ELR (cell line): ENCODE results near the gene LRRTM3.

ENCODE experiments used
- DNase-seq: peaks from one replicate; pipeline ENCODE4 v3.0.0-alpha.2; 2015; ENCODE audit warnings: low read depth

LRRTM3 gene

DNA sequence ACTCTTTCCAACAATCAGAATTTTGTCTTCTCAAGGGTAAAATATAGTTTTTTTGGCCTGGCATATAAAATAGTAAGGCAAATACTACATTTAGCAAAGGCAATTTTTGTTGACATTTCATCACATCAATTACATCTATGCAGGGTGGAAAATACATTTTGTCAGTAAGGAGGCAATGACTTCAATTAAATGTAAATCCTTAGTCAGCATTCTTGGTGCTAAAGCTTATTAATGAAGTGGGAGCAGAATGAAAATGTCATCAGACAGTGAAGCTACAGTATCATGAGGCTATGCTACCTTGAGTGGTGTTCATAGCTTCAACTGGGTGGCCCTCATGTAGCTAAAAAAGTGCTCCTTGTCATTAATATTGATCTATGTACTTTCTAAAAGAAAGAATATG lies 8.9 kb downstream of the LRRTM3 start:
- no peak for DNase-seq

DNA sequence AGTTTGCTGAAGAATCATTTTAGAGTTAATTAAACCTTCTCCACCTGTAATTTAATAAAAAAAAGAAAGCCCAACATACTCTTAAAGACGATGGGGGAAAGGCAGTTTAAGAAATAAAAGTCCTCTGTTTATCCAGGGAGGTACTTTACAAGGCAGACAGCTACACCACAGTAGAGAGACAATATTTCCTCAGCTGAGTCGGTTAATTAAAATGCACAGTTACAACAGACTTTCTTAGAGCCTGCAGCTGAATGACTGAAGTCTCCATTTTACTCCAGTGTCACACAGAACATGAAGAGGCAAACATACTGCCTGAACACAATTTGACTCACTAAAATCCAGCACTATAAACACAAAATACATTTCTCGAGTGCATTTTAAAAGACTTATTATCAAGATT lies 15.1 kb downstream of the LRRTM3 start:
- no peak for DNase-seq

DNA sequence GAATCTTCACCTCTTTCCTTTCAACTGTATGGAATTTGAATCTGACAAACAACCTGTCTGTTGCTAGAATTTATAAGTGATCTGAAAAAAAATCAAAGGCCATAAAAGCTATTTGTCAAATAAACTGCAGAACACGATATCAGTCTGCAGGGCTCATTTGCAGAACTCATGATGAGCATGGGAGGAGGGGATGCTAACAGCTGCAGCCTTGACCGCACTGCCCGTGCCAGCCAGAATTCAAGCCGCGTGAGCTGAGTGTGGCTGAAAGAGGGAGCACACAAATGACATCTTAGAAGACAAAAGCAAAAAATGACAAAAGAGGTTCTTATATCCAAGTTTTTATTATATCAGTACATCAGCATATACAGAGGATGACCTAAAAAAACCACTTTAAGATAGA lies 15.7 kb downstream of the LRRTM3 start:
- DNase-seq: no peak

DNA sequence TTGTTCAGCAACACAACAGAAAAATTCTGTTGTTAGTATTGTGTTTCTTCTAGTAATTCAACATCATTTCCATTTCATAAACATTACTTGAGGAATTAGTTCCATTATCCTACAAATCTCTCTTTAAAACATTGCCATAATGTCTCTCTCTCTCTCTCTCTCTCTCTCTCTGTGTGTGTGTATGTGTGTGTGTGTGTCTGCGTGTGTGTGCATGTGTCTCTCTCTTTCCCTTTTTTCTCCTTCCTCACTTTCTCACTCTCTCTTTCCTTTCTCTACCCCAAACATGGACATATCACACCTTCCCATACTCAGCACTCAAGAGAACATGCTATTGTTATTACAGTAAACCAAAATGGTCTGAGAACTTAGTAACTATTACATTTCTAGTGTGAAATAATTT lies 16.6 kb downstream of the LRRTM3 start:
- DNase-seq: no peak

DNA sequence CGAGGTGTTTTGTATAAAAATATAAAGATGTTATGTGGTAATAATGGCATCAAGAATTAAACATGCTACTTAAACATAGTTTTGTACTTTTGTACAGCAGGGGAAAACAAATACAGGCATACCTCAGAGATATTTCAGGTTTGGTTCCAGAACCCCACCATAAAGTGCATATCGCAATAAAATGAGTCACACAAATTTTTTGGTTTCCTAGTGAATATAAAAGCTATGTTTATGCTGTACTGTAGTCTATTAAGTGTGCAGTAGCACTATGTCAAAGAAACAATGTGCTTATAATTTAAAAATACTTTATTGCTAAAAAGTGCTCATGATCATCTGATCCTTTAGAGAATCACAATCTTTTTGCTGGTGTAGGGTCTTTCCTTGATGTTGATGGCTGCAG lies 17.8 kb downstream of the LRRTM3 start:
- DNase-seq: no peak

DNA sequence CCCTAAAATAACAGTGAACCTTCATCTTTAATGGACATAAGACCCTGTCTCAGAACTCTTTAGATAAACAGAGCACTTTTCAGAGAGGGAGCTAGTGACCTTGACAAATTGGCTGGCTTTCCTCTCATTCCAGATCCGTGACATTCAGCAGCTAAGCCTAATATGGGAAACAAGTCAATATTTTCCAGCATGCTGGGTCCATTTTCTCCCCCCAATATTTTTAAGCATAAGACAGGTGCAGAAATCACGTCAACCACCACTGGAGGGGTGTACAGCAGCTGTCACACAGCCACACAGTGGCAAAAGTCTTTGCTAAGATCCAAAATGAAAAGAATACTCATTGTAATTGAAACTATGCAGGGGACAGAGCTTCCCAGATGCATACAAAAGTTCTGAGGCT lies 26.1 kb downstream of the LRRTM3 start:
- no peak for DNase-seq

DNA sequence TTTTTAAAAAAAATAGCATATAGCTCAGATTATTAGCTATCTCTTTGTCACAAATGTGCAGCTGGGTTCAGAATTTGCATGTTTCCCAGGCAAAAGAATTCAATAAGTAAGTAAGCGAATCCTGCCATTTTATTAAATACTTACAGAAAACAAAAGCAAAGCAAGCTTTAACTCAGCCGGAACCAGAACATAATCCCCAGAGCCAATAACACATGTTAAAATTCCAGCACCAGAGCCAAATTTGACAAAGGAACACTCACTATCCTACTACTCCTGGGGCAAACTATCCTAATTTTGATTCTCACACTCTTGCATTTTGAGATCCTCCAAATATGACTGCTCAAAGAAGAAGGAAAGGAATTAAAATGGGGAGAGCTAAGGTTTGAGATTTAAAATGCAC lies 32.6 kb downstream of the LRRTM3 start:
- DNase-seq: no peak

DNA sequence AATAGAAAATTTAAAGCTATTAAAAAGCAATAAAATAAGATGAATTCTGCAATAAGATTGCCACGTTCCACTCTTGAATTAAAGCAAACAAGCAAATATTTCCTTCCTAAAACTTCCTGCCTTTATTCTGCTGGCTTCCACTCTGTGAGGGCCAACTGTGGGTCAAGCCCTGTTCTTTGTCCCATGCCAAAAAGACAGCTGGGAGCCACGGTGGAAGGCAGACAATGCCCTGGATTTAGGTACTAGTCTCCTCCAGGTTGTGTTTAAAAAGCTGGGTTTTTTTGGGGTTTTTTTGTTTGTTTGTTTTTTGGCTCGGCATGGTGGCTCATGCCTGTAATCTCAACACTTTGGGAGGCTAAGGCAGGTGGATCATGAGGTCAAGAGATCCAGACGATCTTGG lies 39.1 kb downstream of the LRRTM3 start:
- DNase-seq: no peak

DNA sequence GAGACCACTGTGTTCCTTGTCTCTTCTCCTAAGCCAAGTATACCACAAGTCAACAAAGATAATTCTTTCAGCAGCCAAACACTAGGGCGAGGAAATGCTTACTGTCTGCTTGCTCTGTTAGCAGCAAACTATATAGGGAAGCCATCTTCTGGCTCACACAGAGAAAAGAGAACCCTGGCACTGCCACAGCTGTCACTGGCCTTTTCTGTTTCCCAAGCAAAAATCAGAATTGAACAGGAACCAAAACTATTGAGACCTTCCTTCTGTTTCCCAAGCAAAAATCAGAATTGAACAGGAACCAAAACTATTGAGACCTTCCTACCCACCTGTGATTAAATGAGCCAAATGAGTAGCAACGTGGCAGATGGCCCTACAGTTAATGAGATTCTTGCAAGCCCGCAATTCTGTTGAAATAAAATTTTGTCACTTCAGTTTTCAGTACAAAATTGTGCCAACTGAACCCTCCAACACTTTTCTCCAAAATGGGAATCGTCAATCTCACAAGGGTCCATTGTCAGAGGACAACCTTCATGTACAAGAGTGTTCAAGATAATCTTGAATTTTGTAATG lies 54.5 kb downstream of the LRRTM3 start:
- DNase-seq: no peak

DNA sequence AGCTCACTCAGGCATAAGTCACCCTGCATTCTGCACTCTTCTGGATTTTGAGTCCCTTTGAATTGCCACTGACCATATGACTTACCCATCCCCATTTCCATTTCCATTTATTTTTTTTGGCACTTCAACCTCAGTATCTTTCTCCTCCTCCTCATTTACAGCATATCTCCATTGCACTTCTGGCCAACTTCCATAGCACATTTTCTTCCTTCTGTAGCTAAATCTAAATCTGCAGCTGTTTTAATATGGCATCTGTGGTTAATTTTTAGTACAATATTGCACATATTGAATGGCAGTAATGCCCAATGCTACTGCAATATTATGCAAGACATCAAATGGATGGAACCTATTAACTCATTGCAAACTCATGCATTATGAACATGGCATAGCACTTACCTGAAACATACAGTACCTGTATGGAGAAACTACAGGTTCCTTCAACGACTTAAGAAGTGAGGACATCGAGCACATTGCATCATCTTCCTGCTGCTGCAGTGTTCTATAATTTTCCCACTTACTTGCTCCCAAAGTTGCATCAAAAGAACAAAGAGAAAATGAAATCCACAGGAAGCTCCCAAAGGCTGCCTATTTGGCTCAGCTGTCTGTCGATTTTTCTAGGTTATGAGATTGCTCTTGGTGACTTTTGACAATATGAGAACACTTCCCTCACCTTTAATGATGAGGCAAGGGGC lies 55.7 kb downstream of the LRRTM3 start:
- no peak for DNase-seq

DNA sequence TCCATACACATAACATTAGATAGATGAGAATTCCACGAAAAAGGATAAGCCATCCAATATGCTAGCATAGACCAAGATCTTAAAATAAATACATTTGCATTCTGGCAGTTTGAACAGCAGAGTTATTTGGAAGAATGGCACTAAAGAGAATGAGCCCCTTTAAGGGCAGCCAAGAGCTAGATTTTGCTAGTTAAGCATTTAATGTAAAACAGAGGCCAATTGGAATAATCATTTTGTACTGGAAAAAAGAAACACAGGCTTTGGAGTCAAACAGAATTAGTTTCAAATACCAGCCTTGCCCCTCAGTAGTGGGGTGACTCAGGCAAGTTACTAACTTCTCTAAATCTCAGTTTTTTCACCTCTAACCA lies 56.2 kb downstream of the LRRTM3 start:
- no peak for DNase-seq

DNA sequence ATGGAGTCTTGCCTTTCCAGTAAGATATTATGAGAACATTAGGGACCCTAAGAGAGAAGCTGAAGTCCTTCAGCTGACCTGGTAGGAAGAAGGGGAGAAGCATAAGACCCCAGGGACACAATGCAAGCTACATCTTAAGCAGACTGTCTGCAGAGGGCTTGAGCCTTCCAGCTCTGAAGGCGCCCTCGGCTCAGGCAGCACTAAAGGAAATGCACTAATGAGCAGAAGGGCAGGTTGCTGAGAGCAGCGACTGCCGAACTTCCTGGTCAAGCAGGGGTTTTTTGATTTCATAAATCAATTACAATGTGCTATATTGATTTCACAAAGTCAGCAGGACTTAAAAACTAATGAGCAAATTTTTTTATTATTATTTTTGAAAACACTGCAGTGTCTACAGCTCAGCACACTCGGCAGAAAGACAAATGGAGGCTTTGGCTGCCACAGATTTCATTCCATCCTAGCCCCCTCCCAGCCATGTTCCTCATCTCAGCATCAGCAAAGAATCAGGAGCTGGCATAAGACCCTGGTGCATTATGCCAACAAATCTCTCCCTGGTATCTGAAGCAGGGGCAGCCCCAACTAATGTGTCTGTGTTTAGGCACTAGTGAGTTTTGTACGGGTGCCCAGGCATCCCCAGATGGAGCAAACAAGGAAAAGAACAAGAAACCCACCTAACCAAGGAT lies 57.1 kb downstream of the LRRTM3 start:
- DNase-seq: no peak

DNA sequence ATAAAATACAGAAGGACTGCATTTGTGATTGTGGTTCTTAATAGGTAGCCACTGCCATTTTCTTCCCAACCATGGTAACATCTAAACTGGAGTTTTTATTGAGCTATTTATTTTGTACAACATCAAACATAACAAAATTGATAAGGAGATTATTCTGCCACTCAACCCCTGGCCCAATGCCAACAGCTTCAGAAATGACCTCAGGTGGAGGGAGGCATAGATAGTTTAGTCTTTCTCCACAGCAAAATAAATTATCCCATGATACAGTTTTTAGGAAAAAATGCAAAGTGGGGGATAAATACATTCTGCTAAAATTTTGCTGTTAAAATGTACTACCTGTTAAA lies 57.6 kb downstream of the LRRTM3 start:
- no peak for DNase-seq

DNA sequence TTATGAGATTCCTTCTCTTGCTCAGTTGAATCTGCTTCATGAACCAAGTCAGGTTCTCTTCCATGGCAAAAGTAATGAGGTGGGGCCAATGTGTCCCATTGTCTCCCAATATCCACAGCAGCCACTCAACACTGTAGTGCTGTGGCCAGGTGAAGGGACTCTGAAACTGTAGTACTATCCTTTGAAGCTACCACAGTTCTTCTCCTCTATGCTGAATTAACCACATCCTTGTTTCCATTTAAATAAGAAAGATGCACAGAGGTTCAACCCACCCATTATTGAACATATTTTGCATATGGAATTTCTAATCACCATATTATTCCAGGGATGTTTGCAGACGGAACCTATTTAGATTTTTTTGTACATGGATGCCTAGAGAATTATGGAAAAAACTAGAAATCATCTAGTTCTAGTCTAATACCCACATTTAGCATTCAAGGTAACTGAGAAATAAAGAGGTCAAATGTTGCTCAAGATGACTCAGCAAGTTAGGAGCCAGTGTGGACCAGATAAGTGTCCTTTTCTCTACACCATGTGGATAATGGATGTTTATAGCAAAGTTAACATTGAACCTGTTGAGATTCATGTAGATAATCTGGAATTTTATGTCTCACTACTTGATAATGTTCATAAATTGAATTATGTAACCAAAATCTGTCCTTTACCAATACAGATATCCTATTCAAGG lies 64.5 kb downstream of the LRRTM3 start:
- no peak for DNase-seq

DNA sequence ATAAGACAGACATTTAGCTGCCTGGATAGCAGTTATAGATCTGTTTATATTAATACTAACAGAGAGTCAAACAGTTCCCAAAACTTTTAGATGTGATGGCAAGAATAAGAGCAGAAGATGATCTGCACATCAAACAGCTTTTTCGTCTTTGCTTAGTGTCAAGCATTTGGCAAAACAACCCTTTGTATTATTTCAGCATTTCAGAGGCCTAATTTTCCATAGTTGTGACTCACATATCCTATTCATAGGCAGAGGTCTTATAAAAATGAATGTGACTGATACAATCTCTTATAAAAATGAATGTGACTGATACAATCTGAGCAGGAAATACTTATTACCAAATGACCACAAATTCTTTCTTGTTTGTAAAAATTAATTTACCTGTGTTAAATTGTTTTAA lies 71.2 kb downstream of the LRRTM3 start:
- DNase-seq: no peak

DNA sequence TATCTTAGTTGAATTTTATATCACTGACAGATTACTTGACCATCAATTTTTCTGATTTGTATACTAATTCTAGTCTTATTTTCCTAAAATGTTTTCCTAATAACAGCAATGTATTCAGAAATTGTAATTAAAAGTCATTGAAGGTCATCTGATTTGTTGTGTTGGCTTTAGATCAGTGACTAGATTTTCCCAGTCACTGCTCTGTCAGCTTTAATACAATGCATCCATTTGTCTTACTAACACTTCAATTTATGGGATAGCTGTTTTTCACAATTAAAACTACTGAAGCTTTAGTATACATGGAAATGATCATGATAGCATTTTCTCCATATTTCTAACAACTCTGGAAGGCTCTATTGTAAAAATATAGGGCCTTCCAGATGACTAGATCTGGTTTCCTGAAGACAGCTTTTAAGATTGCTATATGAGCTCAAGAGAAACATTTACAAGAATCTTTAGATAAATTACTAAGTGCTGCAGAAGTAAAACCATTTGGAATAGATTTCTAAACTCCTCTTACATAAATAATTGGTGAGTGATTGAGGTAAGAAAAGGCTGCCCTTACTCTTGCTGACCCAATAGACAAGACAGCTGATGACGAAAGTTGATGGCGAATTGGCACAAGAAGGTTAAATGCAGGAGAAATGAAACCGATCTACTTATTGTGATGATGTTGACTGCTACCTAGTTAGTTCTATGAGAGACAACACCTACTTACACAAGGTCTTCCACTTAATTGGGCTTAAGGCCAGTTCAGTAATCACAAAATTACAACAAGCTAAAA lies 74.1 kb downstream of the LRRTM3 start:
- DNase-seq: no peak

DNA sequence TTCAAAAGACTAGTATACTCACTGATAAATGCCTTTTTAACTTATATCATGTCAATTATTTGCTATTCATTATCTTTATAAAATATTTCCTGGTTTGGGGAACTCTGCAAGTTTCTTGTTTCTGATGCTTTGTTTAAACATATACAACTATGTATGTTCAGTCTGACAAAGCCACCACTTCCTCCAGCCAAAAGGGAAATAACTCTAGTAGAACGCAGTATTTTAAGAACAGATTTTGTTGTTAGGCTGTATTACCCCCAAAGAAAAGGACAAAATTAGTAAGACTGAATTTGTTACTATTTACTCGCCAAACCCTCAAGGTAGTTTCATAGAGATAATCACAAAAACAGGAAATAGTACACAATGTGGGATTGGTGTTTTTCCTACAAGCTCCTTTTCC lies 78.9 kb downstream of the LRRTM3 start:
- no peak for DNase-seq

DNA sequence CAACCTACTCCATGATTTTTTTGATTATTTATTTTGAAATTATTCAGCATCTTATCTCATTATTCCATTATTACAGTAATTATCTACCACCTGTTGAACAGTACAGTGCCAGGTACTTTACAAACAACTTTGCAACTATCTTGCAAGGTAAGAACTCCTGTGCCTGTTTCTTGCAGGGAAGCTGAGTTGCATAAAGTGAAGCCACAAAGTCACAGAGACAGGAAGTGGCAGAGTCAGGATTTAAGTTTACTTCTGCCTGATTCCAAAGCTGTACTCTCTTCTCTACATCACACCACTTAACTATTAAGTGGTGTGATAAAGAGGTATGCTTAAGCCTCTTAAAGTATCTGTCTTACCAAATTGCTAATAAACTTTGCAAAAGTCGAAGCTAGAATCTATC lies 80.1 kb downstream of the LRRTM3 start:
- no peak for DNase-seq

DNA sequence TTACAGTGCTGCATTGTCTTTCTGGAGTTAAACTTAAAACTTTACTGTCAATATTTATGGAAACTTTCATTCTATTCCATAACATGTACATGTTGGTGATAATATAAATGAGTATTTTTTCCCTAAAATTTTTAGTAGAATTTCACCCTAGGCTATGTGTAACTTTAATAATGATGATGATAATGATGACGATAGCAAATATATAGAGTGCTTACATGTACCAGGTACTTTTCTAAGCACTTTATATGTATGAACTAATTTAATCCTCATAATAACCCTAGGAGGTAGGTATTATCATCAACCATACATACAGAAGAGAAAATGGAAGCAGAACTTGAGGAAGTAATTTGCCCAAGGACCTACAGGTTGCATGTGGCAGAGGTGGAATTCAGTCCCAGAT lies 85.6 kb downstream of the LRRTM3 start:
- DNase-seq: no peak

DNA sequence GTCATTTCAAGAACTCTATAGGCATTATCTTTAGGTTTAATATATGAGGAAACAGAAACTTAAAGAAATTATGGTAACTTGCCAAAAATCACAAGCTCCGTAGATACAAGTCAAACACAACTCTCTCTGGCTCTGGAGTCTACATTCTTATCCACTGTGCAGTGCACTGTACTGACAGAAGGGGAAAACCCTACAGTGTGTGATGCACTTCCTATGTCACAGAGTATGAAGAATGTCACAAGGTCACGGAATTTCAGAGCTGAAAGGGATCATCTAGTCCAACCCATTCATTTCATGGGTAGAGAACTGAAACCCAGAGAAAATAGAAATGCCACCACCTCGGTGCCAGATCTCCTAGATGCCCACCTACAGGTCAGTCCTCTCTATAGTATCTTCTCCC lies 86.1 kb downstream of the LRRTM3 start:
- no peak for DNase-seq

DNA sequence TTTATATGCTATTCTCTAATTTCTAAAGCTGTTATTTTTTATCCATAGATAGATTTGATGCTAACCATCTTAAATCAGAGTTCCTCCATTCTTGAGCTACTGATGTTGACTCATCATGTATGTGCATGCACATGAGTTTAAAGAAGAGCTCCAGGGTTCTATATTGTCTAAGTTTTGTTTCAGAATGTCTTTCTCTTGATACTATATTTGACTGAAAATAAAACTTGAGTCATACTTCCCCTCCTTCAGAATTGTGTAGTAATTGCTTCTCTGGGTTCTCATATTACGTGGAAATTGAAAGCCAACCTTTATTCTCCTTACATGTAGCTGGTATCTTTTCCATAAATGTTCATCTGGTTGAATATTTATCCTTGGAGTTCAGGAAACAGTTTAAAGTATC lies 89.4 kb downstream of the LRRTM3 start:
- no peak for DNase-seq

DNA sequence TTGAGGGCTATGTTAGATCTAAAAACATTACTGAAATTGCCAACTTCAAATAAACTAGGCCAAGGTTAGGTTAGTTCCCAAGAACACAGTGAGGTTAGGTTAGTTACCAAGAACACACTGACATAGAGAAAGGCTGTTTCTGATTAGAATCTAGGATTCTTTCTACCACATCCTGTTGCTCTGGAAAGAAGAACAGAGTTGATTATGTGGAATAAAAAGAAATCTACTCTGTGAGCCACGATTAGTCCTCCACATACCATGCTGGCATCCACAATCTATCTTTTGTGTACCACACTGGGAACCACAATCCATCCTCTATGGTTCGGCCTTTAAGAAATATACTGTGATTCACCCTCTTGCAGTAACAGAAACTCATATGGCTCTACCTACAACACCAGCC lies 91.4 kb downstream of the LRRTM3 start:
- DNase-seq: no peak

DNA sequence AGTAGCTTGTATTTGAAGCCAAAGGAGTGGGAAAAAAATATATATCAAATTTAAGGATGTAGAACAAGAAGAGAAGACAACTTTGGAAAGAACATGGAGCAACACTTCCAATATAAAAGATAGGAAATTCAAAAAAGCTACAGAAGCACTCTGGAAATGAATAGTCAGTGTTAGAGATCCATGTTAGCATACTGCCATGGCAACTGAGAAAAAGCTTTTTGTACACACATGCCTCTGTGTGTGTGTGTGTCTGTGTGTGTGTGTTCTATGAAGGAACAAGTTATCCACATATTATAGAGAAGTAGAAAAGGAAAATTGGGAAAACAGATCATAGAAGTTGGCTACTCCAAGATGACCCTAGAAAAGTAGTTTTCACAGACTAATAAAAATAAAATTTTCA lies 96.3 kb downstream of the LRRTM3 start:
- DNase-seq: no peak
